Trophoblast cell (in vitro differentiated cells and primary cell): ENCODE results near the gene HTRA2. TPM values are rescaled to one million over a fixed set of nuclear protein-coding genes. Genes with fewer than 3 reads are reported as not detected.

Source experiments
- DNase-seq, 2 donors: peaks; one replicate each; pipeline ENCODE4 v3.0.0-alpha.2; 2016
- H2AFZ ChIP-seq: 2 replicates; pipeline ENCODE4 v1.6.1; 2013; ENCODE audit warnings: low read length, moderate library complexity, mild to moderate bottlenecking; ENCODE audit not compliant: insufficient read depth, poor library complexity
- H2AK5ac ChIP-seq: 2 replicates; pipeline ENCODE4 v1.6.1; 2013; ENCODE audit warnings: mild to moderate bottlenecking, low read length
- H2BK120ac ChIP-seq: 2 replicates; pipeline ENCODE4 v1.6.1; 2013; ENCODE audit warnings: low read length, mild to moderate bottlenecking, moderate library complexity; ENCODE audit not compliant: insufficient read depth, poor library complexity
- H2BK12ac ChIP-seq: 2 replicates; pipeline ENCODE4 v1.6.1; 2013; ENCODE audit warnings: mild to moderate bottlenecking, low read length, moderate library complexity
- H2BK5ac ChIP-seq: 2 replicates; pipeline ENCODE4 v1.6.1; 2013; ENCODE audit warnings: low read length, low read depth, moderate library complexity, mild to moderate bottlenecking; ENCODE audit not compliant: poor library complexity
- H3K14ac ChIP-seq: 2 replicates; pipeline ENCODE4 v1.6.1; 2013; ENCODE audit warnings: mild to moderate bottlenecking, low read length
- H3K18ac ChIP-seq: 2 replicates; pipeline ENCODE4 v1.6.1; 2013; ENCODE audit warnings: mild to moderate bottlenecking, low read length
- H3K23ac ChIP-seq: 2 replicates; pipeline ENCODE4 v1.6.1; 2013; ENCODE audit warnings: low read length
- H3K27ac ChIP-seq: 2 replicates; pipeline ENCODE4 v1.5.1; 2013; ENCODE audit warnings: low read depth, mild to moderate bottlenecking, inconsistent platforms, low read length, moderate library complexity
- H3K27me3 ChIP-seq: 2 replicates; pipeline ENCODE4 v1.6.1; 2013; ENCODE audit warnings: inconsistent platforms, mild to moderate bottlenecking, low read length, moderate library complexity; ENCODE audit not compliant: insufficient read depth
- H3K36me3 ChIP-seq, 2 experiments: 1 replicate in 1 of 2; 2 replicates in 1 of 2; pipeline ENCODE4 v1.6.1; 2013; ENCODE audit warnings: low read length in 2 of 2, mild to moderate bottlenecking in 2 of 2, moderate library complexity in 1 of 2; ENCODE audit not compliant: insufficient read depth in 2 of 2, control insufficient read depth in 1 of 2
- H3K4ac ChIP-seq: 2 replicates; pipeline ENCODE4 v1.6.1; 2013; ENCODE audit warnings: low read depth, mild to moderate bottlenecking, low read length, moderate library complexity
- H3K4me1 ChIP-seq, 2 experiments: 1 replicate in 1 of 2; 2 replicates in 1 of 2; pipeline ENCODE4 v1.6.1; 2013; ENCODE audit warnings: low read length in 2 of 2, mild to moderate bottlenecking in 2 of 2, moderate library complexity in 1 of 2; ENCODE audit not compliant: insufficient read depth in 2 of 2, control insufficient read depth in 1 of 2
- H3K4me2 ChIP-seq: 2 replicates; pipeline ENCODE4 v1.6.1; 2013; ENCODE audit warnings: inconsistent platforms, mild to moderate bottlenecking, low read length, moderate library complexity
- H3K4me3 ChIP-seq: 2 replicates; pipeline ENCODE4 v1.5.1; 2013; ENCODE audit warnings: mild to moderate bottlenecking, low read depth, low read length, inconsistent platforms
- H3K79me1 ChIP-seq: one replicate; pipeline ENCODE4 v1.6.1; 2013; ENCODE audit warnings: low read length
- H3K79me2 ChIP-seq: 2 replicates; pipeline ENCODE4 v1.6.1; 2013; ENCODE audit warnings: low read length, mild to moderate bottlenecking; ENCODE audit not compliant: control insufficient read depth, insufficient read depth, poor library complexity
- H3K9ac ChIP-seq: 2 replicates; pipeline ENCODE4 v1.6.1; 2013; ENCODE audit warnings: mild to moderate bottlenecking, low read length
- H3K9me3 ChIP-seq: 2 replicates; pipeline ENCODE4 v1.6.1; 2013; ENCODE audit warnings: low read depth, mild to moderate bottlenecking, control low read depth, inconsistent platforms, low read length; ENCODE audit not compliant: insufficient read depth
- H4K12ac ChIP-seq: 2 replicates; pipeline ENCODE4 v1.6.1; 2013; ENCODE audit warnings: low read depth, mild to moderate bottlenecking, low read length, moderate library complexity
- H4K8ac ChIP-seq: 2 replicates; pipeline ENCODE4 v1.6.1; 2013; ENCODE audit warnings: low read depth, mild to moderate bottlenecking, low read length, moderate library complexity
- H4K91ac ChIP-seq: one replicate; pipeline ENCODE4 v1.6.1; 2013; ENCODE audit warnings: low read depth, mild to moderate bottlenecking, low read length, moderate library complexity
- WGBS: extraction: QIAGEN DNeasy Blood & Tissue Kit; methylation state at CpG from one replicate; pipeline ENCODE4 v1.1.7; 2013; ENCODE audit warnings: missing lambda C conversion rate; ENCODE audit not compliant: insufficient read length, insufficient coverage; ENCODE audit errors: extremely low coverage; 5-methylcytosine and 5-hydroxymethylcytosine counted together
- polyA plus RNA-seq: library from polyadenylated mRNA; stranded (reverse); fragments of 200-250 nt; gene quantifications from 2 replicates; pipeline ENCODE4 v1.2.3, GENCODE V29; 2013

HTRA2 gene
- polyA plus RNA-seq = 26.2 and 27.9 TPM in 2 replicates

GRCh38 chr2:74529357-74530238 is at the start of gene HTRA2, which contains the start of gene AUP1:
HTRA2 (plus strand) TSS chr2:74529933; CDS start chr2:74530007, 74 bp downstream.
AUP1 (minus strand) TSS chr2:74529706; CDS start chr2:74529629, 77 bp downstream.
- H3K79me1 ChIP-seq = peaks cover 11% of the 10 kb centered on the region
- peaks cover 32 to 45% of the 10 kb centered on the region in 2 experiments for H3K36me3 ChIP-seq
- no peak within 1 kb of the TSS for H3K23ac ChIP-seq
- no peaks in the 10 kb centered on the region for H3K27me3 ChIP-seq
- peak within 1 kb of the TSS; percentile 93 for H3K4me2 ChIP-seq
- peak within 1 kb of the TSS; percentile 45 for H4K12ac ChIP-seq
- peak within 1 kb of the TSS; percentile 66 for H2AK5ac ChIP-seq
- no CpG with 5 or more reads among the region's 87 CpGs for WGBS
- peak within 1 kb of the TSS; percentile 93 for H4K8ac ChIP-seq
- peak within 1 kb of the TSS; percentile 94 for H3K18ac ChIP-seq
- H2BK12ac ChIP-seq = peak within 1 kb of the TSS; percentile 7
- peaks cover 13% of the 10 kb centered on the region for H3K79me2 ChIP-seq
- peak within 1 kb of the TSS; percentile 95 for H4K91ac ChIP-seq
- peak within 1 kb of the TSS; percentile 69 for H2BK120ac ChIP-seq
- H3K9me3 ChIP-seq = no peaks in the 10 kb centered on the region
- peak within 1 kb of the TSS; percentile 88 for H3K14ac ChIP-seq
- H3K4me3 ChIP-seq = peak within 1 kb of the TSS; percentile 98
- DNase-seq = peak; percentile 96
- peak within 1 kb of the TSS; percentile 97 for H3K9ac ChIP-seq
- H2BK5ac ChIP-seq = peak within 1 kb of the TSS; percentile 86
- H3K4ac ChIP-seq = peak within 1 kb of the TSS; percentile 77
- H3K4me1 ChIP-seq = peaks cover 9 to 13% of the 10 kb centered on the region in 2 experiments
- peak within 1 kb of the TSS; percentile 93 for H2AFZ ChIP-seq
- peak within 1 kb of the TSS; percentile 46 for H3K27ac ChIP-seq

- Histone ChIP-seq H3K23ac (no peak overlapping the region), H2AK5ac (no peak overlapping the region), H3K79me2 (peaks cover 9% of the 10 kb centered on the region), H3K4ac (peak overlapping the region; percentile 51), H4K8ac (peak overlapping the region; percentile 71), H3K14ac (no peak overlapping the region), H3K4me3 (no peak overlapping the region), H4K91ac (no peak overlapping the region), H2BK5ac (no peak overlapping the region), H3K27ac (no peak overlapping the region), H4K12ac (peak overlapping the region; percentile 1), H3K4me1 (peaks cover 9 to 10% of the 10 kb centered on the region in 2 experiments), H3K79me1 (peaks cover 11% of the 10 kb centered on the region), H3K9me3 (no peaks in the 10 kb centered on the region), H3K18ac (peak overlapping the region; percentile 21), H2BK120ac (no peak overlapping the region), H3K27me3 (no peaks in the 10 kb centered on the region), H3K9ac (peak overlapping the region; percentile 89), H2AFZ (no peak overlapping the region), H3K4me2 (peak overlapping the region; percentile 66), H3K36me3 (peaks cover 12 to 14% of the 10 kb centered on the region in 2 experiments), H2BK12ac (no peak overlapping the region)
- no CpG with 5 or more reads among the region's 3 CpGs for WGBS
- DNase-seq = no peak
Observed at GRCh38 chr2:74481431-74481830, 48.3 kb upstream of the HTRA2 start.

- peak overlapping the region; percentile 65 for H3K27ac ChIP-seq
- peak overlapping the region; percentile 40 for H2BK120ac ChIP-seq
- peak; percentile 36 to 60 for DNase-seq
- H2AFZ ChIP-seq = peak overlapping the region; percentile 78
- peak overlapping the region; percentile 2 for H4K12ac ChIP-seq
- H3K23ac ChIP-seq = no peak overlapping the region
- H3K18ac ChIP-seq = peak overlapping the region; percentile 54
- H3K14ac ChIP-seq = peak overlapping the region; percentile 34
- H3K4me2 ChIP-seq = peak overlapping the region; percentile 66
- peaks cover 9% of the 10 kb centered on the region for H3K79me2 ChIP-seq
- peaks cover 13 to 14% of the 10 kb centered on the region in 2 experiments for H3K36me3 ChIP-seq
- no peak overlapping the region for H2BK5ac ChIP-seq
- H3K27me3 ChIP-seq = no peaks in the 10 kb centered on the region
- H2BK12ac ChIP-seq = no peak overlapping the region
- peak overlapping the region; percentile 94 for H3K4me3 ChIP-seq
- no CpG with 5 or more reads among the region's 80 CpGs for WGBS
- H3K4ac ChIP-seq = peak overlapping the region; percentile 51
- H2AK5ac ChIP-seq = peak overlapping the region; percentile 9
- H4K8ac ChIP-seq = peak overlapping the region; percentile 71
- H3K9me3 ChIP-seq = no peaks in the 10 kb centered on the region
- peaks cover 11% of the 10 kb centered on the region for H3K79me1 ChIP-seq
- peak overlapping the region; percentile 89 for H3K9ac ChIP-seq
- peaks cover 9 to 10% of the 10 kb centered on the region in 2 experiments for H3K4me1 ChIP-seq
- H4K91ac ChIP-seq = peak overlapping the region; percentile 34
Observed at GRCh38 chr2:74481961-74482800, 47.6 kb upstream of the HTRA2 start.
